GM21737 (cell line): ENCODE data around the gene RNF149.

ENCODE experiments used
- ATAC-seq: cut with Tn5 transposase; IDR thresholded peaks from one replicate; pipeline ENCODE4 v1.9.1; 2021; ENCODE audit warnings: mild to moderate bottlenecking, moderate library complexity; ENCODE audit not compliant: unreplicated experiment

Gene RNF149

DNA sequence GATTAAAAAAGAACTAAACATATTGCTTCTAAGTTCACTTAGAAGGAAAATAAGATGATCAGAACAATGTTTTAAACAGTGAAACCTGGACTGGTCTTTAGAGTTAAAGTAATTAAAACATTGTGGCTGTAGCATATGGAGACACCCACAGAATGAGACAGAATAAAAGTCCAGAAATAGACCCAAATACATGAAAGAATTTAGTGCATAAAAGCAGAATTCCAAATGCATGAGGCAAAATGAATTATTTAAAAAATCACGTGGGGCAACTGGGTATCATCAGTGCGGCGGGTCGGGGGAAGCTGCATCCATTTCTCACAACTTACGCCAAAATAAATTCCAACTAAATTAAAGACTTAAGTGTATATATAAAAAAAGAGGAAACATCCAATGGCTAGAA lies 12.1 kb downstream of the RNF149 start:
- no peak for ATAC-seq

DNA sequence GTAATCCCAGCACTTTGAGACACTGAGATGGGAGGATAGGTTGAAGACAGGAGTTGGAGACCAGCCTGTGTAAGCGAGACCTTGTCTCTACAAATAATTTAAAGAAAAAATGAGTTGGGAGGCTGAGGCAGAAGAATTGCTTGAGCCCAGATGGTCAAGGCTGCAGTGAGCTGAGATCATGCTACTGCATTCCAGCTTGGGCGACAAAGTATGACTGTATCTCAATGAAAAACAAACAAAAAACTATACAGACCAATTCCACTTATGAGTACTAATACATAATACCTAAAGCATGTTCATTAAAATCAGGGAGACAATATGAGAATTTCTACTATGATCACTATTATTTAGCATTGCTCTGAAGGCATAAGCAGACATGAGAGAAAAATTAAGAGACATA lies 12.6 kb downstream of the RNF149 start:
- ATAC-seq: no peak

DNA sequence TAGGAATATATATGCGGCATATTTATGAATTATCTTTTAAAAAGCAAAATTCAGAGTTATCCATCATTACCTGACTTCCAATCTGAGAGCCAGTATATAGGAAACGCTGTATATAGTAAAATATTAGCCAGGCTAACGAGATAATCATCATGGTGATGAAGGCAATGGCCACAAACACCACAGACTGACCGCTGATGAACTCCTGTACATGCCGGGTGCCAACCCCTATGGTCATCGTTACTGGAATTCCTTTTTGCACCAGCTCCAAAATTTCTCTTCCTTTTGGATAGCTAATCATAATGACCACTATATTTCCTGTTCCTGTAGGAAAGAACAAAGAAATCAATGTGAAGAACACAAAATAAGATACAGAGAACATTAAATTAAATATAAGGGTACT lies 13.6 kb downstream of the RNF149 start:
- ATAC-seq: no peak

DNA sequence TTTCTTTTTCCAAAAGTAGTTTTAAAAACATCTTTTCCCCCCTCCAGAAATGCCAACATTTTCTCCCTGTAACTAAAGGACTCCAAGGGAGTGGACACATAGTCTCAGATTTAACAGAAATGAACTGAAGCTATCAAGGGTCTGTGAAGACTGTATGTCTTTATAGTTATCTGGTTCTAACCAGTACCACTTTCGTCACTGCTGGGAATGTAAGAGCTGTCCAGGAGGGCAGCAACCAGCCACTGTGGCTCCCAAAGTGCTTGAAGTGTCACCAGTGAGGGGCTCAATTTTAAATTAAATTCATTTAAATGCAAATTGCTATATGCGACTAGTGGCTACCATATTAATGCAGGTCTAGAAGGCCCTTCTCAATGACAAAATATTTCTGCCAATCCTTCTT lies 15.0 kb downstream of the RNF149 start:
- no peak for ATAC-seq

DNA sequence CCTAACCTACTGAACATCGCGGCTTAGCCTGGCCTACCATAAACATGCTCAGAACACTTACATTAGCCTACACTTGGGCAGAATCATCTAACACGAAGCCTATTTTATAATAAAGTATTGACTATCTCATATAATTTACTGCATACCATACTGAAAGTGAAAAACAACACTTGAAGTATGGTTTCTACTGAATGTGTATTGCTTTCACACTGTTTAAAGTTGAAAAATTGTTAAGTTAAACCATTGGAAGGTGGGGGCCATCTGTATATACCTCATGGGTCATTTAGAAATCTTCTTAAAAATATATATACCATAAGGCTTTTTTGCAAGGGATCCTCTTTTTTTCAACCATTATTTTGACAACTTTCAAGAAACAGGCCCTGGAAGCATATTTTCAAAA lies 16.5 kb downstream of the RNF149 start:
- ATAC-seq: peak; percentile 60

- ATAC-seq: no peak
Observed at GRCh38 chr2:101290711-101291110, 17.8 kb downstream of the RNF149 start.

GRCh38 chr2:101287303-101287702 lies 21.2 kb downstream of the RNF149 start:
- no peak for ATAC-seq

DNA sequence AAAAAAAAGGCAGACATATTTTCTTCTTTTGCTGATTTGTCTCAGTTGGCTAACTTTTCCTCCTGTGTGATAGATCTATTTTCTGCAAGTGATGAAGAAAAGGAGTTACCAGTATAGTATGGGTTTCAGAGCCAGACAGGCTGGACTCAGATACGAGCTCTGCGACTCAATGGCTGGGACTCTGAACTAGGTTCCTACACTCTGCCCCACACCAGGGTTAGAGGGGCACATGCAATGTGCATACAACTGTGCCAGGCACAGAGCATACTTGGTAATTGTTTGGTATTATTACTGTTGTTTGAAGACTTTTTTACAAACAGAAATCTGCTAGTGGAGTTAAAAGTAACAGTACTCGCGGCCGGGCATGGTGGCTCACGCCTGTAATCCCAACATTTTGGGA lies 21.8 kb downstream of the RNF149 start:
- ATAC-seq: no peak

- no peak for ATAC-seq
Observed at GRCh38 chr2:101282980-101283379, 25.5 kb downstream of the RNF149 start.

GRCh38 chr2:101281482-101281881 lies 27.0 kb downstream of the RNF149 start:
- ATAC-seq: no peak

DNA sequence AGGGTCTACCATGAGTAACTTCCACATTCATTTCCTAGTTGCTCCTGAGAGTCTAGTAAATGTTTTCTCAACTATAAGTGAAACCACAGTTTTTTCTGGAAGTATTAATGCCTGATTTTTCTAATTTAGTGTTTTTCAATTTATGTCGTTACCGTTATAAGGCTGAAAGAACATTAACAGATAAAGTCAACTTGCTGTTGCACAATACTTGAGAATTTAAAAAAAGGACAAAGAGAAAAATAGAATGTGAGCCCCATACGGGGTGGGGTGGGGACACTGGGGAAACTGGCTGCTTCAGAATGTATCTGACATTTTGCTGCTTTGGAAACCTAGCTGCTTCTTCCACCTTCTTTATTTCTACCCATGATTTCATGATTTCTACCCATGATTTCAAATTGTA lies 29.6 kb downstream of the RNF149 start:
- ATAC-seq: no peak

DNA sequence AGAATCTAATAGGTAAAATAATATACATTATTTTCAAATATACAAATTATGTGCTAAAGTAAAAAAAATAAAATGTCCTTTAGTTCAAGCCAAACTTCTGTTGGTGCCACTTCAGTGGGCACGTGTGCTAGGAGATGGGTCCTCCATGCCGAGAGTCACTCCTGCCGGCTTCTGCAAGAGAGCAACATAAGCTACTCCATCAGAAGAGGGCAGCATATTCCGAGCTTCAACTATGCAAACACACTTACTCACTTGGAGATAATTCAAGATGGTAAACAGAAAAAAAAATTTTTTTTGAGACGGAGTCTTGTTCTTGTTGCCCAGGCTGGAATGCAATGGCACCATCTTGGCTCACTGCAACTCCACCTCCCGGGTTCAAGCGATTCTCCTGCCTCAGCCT lies 31.4 kb downstream of the RNF149 start:
- no peak for ATAC-seq

DNA sequence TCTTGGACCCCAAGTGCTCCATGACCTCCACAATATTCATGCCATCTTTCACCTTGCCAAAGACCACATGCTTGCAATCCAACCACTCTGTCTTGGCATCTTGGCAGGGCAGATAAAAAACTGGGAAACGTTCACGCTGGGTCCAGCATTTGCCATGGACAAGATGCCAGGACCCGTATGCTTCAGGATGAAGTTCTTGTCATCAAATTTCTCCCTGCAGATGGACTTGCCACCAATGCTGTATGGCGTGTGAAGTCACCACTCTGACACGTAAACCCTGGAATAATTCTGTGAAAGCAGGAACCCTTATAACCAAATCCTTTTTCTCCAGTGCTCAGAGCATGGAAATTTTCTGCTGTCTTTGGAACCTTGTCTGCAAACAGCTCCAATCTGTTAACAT lies 34.4 kb downstream of the RNF149 start:
- no peak for ATAC-seq

- ATAC-seq: no peak
Observed at GRCh38 chr2:101273056-101273455, 35.4 kb downstream of the RNF149 start.

GRCh38 chr2:101272045-101272784 lies 36.3 kb downstream of the RNF149 start:
- peak; percentile 61 for ATAC-seq

DNA sequence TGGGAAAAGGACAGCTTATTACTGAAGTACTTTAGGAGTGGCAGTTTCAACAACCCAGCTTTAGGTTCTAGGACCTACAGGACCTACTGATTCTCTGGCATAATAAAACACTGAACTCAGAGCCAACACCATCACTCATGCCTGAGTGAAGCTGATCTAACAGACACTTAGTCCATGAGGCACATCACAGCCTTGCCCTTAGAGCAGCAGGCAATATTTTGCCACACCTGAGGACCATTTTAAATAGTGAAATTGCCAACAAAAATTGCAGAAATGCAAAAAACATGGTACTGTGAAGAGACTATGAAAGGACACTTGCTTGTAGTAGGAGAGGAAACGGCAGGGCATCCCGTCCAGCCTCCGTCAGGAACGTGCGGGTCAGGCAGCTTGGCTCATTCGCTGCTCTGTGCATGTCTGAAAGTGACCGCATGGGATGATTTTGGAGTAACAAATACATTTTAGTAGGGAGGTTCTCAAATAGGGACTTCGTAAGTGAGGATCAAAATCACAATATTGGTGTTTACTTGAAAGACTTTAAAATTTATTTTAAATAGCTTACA lies 37.7 kb downstream of the RNF149 start:
- ATAC-seq: no peak

GRCh38 chr2:101267671-101268656 lies 40.5 kb downstream of the RNF149 start:
- peak; percentile 60 for ATAC-seq

DNA sequence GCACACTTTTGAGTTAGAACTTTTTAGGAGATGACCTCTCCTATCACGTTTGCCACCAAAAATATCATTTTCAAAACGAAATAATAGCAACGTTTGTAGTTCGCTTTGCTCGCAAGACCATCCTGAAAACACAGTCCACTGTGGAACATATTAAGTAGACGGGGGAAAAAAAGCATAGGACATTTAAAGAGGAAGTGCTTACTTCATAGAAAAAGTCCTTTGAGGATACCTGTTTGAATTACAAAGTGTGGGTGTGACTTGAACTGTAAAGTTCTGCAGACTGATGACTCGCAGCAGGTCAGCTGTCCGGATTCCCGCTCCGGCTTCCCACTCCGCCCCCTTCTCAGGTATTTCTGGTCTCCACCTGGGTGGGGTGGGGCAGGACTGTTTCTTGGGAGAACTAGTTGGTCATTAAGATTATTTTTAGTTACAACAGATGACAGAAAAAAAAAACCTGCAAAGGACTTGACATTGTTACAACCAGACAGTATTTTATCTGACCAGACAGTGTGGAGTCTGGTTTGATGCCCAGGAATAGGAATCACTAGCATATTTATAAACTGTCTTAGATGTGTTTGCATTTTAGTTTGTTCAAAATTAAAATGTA lies 42.5 kb downstream of the RNF149 start:
- no peak for ATAC-seq

DNA sequence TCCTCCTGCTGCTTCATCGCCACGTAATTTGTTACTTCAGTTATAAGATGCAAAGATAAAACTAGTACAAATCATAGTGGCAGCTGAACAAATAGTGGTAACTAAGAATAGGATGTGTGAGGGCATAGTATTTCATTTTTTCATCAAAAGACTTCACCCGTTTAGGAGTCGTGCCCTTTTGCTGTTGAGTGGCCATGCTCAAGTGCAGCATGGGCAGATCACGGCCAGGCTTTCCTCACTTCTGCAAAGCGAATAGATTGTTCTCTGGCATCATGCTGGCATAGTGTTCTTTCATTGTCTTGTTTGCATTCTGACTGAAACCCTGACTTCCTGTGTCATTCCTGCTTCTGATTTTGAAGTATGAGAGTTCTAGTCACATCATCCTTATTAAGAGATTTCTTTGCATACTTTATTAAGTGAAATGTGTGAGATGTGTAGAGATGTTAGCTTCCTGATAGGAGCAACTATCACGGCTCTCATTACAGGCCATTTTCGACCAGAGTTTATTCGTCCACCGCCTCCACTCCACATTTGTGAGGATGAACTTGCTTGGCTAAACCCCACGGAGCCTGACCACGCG lies 44.1 kb downstream of the RNF149 start:
- no peak for ATAC-seq

- ATAC-seq: no peak
Observed at GRCh38 chr2:101263377-101263800, 45.1 kb downstream of the RNF149 start.

DNA sequence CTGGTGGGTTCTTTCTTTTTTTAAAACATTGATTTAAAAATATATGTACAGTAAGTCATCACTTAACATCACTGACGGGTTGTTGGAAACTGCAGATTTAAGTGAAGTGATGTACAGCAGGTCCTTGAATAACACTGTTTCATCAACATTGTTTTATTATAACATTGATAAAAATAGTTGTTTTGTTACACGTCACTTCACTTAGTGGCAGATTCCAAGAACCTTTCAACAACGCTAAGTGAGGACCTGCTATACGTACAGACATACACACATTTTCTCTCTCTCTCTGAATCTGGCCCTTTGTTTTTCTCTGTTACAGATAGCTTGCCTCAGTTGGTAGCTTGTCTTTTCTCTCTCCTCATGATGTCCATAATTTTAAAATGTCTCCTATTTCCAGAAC lies 46.4 kb downstream of the RNF149 start:
- no peak for ATAC-seq
